C4-2B (cell line): ENCODE results near the gene ADGRG4.

Source experiments
- H3K27ac ChIP-seq: fragments of 450-650 bp; 2 replicates; pipeline ENCODE4 v1.5.1; 2017
- ZFX ChIP-seq: fragments of 450-650 bp; IDR thresholded peaks from 2 replicates; pipeline ENCODE4 v1.6.1; 2017
- TF ChIP-seq, protein P1 (sequence below): fragments of 450-650 bp; conservative IDR thresholded peaks from 2 replicates; pipeline ENCODE4 v1.5.1; 2017; ENCODE audit warnings: mild to moderate bottlenecking

ADGRG4 gene

DNA sequence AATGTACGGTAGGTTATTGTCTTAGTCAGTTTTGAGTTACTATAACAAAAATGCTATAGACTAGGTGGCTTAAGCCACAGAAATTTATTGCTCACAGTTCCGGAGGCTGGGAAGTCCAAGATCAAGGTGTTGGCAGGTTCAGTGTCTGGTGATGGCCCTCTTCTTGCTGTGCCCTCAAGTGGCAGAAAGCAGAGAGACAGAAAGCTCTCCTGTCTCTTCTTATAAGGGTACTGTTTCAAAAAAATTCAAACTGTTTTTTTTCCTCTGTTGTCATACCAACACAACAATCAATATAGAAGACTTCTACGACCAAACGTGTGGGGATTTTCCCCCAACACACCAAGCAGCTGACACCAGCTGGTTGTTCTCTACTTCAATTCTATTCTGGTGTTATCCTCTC lies 53.4 kb downstream of the ADGRG4 start:
- TF ChIP-seq, protein P1, sequence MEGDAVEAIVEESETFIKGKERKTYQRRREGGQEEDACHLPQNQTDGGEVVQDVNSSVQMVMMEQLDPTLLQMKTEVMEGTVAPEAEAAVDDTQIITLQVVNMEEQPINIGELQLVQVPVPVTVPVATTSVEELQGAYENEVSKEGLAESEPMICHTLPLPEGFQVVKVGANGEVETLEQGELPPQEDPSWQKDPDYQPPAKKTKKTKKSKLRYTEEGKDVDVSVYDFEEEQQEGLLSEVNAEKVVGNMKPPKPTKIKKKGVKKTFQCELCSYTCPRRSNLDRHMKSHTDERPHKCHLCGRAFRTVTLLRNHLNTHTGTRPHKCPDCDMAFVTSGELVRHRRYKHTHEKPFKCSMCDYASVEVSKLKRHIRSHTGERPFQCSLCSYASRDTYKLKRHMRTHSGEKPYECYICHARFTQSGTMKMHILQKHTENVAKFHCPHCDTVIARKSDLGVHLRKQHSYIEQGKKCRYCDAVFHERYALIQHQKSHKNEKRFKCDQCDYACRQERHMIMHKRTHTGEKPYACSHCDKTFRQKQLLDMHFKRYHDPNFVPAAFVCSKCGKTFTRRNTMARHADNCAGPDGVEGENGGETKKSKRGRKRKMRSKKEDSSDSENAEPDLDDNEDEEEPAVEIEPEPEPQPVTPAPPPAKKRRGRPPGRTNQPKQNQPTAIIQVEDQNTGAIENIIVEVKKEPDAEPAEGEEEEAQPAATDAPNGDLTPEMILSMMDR: no peak
- TF ChIP-seq ZFX: no peak
- no peak overlapping the region for H3K27ac ChIP-seq

DNA sequence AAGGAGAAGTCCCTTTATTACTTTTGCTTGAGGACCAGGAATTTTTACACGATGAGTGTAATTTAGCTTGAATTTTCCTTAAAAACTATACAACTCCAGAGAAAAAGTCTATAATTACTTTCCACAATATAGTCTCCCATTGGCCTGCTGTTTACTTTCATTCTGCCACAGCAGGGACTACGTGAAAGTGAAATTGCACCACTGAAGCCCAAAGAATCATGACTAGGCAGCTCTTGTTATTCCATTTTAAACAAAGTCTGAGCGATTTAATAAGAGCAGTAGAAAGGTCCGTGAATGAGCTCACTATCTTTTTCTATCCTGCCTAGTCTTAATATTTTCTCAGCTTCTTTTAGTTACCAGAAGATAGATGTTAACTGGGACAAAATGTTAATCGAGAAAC lies 68.6 kb downstream of the ADGRG4 start:
- no peak for TF ChIP-seq ZFX
- TF ChIP-seq, protein P1: no peak
- H3K27ac ChIP-seq: no peak overlapping the region

DNA sequence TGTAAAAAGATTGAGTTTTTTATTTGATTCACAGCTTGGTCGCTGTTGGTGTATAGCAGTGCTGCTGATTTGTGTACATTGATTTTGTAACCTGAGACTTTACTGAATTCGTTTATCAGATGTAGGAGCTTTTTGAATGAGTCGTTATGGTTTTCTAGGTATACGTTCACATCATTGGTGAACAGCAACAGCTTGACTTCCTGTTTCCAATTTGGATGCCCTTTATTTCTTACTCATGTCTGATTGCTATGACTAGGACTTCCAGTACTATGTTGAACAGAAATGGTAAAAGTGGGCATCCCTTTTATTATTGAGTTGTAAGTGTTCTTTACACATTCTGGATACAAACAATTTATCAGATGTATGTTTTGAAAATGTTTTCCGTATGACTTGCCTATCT lies 76.0 kb downstream of the ADGRG4 start:
- no peak overlapping the region for H3K27ac ChIP-seq
- no peak for TF ChIP-seq ZFX
- TF ChIP-seq, protein P1: no peak

DNA sequence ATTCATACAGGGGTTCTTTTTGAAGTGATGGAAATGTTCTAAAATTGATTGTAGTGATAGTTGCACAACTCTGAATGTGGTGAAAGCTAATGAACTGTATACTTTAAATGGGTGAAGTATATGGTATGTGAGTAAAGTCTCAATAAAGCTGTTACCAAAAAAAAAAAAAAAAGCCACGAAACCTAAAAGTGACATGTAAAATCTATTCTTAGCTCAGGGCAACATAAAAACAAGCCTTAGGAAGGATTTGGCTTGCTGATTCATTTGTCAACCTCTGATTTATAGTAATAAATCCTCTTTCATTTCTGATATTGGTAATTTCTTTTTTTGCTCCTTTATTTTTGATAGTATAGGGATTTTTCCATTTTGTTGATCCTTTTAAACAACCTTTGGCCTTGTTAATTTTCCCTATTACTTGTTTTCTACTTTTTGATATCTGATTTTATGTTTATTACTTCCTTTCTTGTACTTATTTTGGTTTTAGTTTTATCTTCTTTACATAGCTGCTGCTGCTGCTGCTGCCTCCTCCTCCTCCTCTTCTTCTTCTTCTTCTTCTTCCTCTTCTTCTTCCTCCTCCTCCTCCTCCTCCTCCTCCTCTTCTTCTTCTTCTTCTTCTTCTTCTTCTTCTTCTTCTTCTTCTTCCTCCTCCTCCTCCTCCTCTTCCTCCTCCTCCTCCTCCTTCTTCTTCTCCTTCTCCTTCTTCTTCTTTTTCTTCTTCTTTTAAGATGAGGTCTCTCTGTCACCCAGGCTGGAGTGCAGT lies 79.4 kb downstream of the ADGRG4 start:
- no peak overlapping the region for H3K27ac ChIP-seq
- no peak for TF ChIP-seq ZFX
- TF ChIP-seq, protein P1: no peak

DNA sequence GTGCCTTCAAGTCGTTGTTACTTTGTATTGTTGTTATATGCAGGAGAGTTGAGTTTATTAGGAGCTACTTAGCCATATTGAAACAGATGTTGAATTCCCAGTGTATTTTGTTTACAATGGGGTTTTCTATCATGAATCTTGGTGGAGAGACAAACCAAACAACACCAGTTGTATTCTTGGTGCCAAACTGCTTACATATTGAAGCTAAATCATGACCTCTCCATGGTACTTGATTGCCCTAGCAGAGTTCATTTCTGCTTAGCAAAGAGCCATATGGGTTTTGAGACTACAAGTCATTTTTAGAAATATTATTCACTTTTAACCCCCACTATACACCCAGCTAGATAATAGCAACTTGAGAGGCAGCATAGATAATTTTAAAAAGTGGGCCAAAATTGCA lies 85.4 kb downstream of the ADGRG4 start:
- no peak for TF ChIP-seq ZFX
- no peak overlapping the region for H3K27ac ChIP-seq

DNA sequence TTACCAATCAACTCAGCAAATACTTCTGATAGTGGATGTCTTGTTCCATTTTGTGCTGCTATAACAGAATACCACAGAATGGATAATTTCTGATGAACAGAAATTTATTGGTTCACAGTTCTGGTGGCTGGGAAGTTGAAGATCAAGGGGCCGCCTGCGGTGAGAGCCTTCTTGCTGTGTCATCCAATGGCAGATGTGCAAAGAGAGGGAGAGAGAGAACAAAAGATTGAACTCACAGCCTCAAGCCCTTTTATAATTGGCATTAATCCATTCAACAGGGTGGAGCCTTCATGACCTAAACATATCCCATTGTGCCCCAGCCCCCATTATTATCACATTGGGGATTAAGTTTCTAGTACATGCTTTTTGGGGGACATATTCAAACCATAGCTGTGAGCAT lies 86.1 kb downstream of the ADGRG4 start:
- H3K27ac ChIP-seq: no peak overlapping the region
- TF ChIP-seq ZFX: no peak
- TF ChIP-seq, protein P1: no peak

DNA sequence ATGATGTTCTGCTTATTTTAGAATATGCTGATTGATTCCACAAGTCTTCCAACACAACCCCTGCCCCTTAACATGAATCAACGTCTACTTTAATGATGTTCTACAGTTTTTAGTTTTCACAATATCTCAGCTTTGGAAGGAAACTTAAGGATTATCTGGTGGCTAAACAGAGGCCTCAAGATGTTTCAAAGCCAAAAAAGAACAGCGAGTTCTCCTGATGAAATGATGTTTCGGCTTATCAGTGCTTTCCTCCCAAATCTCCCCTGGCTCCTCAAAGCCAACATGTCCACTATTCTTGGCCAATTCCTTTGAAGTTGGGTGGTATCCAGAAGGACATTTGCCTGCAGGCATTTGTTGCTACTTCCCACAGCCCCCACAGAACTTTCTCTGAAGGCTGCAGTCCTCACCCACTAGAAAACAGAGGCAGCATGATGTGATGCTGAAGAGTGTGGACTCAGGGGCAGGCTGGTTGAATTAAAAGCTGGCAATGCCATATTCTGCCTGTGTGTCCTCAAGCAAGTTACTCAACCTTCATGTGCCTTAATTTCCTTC lies 87.3 kb downstream of the ADGRG4 start:
- H3K27ac ChIP-seq: no peak overlapping the region
- no peak for TF ChIP-seq ZFX
- TF ChIP-seq, protein P1: no peak

DNA sequence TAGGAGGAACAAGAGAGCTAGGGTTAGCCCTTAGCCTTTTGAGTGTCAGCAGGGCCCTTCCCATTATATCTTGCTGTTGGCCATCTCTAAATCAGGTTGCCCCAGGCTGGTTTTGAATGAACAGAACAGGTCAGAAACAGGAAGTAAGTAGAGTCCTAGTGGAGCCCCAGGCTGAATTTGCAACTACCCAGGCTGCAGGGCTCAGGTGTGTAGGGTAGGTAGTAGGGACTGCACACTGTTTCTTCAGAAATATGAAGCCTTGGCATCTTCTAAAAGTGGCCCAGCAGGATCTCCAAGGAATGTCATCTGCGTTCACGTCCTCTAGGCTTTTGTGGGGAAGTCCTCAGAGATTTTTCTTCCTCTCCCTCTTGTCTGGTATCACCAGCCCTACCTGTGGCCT lies 90.2 kb downstream of the ADGRG4 start:
- TF ChIP-seq, protein P1: no peak
- no peak for TF ChIP-seq ZFX
- no peak overlapping the region for H3K27ac ChIP-seq
